HG03521 (cell line): ENCODE results near the gene TMEM212.

Experiments used
- ATAC-seq: cut with Tn5 transposase; IDR thresholded peaks from one replicate; pipeline ENCODE4 v1.9.1; 2021; ENCODE audit warnings: mild to moderate bottlenecking, moderate library complexity; ENCODE audit not compliant: unreplicated experiment

The TMEM212 gene

DNA sequence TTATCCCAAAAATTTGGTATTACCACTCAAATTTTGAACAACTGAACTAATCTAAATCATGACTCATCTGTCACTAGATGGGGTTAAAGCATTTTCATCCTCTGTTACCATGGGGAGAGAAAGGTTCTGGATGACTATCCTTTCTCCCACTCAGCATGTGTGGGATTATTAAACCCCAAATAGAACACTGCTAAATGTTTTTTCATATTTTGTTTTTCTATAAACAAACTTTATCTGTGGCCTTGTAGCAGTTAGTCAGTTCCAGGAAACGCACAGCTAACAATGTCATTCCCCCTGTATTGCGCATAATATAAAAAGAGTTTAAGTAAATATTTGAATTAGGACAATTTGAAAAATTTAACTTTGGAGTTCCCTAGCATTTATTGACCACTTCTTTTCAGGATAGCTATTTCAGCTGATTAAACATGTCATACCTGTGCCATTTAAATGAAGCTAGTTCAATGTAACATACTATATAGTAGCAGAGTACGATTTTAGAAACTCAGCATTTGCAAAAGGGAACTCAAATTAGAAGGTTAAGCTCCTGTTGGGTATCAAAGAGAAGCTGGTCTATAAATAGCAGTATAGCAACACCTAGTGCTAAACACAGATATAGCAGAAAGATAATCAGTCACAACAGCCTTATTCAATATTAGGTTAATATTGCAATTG lies 9.2 kb upstream of the TMEM212 start:
- no peak for ATAC-seq

DNA sequence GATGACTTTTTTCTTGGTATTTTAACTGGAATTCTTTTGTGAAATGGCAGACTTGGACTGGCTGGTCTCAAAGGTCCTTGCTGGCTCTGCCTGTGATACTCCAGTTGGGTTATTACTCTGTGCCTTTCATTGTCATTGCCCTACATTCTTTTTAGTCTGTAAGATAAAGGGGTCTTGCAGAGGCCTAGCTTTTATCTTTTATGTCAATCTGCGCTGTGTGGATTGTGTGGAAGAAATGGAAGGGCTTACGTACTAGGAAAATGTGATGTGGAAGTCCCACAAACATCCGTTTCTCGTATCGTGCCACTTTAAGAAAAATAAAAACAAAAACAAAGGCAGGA lies 8.7 kb upstream of the TMEM212 start:
- ATAC-seq, result no peak

DNA sequence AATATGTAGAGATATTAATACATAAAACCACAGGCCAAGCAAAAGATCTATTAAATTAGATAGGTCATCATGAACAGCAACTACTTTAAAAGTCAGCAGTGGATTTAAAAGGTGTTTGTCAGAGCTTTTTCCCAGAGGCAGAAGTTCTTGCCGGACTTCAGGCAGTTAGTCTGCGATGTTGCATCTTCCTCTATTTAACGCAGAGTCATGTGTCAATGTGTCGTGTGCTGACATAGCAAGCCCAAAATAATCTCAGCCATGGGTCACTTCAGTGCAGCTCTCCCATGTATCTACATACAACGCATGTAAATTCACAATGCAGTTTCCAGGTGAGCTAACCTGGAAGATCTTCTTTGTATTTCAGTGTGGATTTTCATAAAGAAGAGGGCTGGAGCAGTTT lies 8.0 kb upstream of the TMEM212 start:
- ATAC-seq, result no peak

DNA sequence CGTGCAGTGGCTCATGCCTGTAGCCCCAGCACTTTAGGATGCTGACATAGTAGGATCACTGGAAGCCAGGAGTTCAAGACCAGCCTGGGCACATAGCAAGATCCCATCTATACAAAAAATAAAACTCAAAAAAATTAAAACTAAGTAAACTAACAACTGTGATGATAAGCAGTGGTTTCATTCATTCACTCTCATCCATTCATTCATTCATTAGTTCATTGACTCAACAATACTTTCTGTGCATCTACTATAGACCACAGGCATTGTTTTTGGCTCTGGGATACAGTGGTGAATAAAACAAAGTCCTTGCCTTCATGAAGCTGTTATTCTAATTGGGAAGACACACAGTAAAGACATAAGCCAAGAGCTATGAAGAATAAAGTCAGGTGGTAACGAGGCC lies 7.5 kb upstream of the TMEM212 start:
- ATAC-seq, result no peak

DNA sequence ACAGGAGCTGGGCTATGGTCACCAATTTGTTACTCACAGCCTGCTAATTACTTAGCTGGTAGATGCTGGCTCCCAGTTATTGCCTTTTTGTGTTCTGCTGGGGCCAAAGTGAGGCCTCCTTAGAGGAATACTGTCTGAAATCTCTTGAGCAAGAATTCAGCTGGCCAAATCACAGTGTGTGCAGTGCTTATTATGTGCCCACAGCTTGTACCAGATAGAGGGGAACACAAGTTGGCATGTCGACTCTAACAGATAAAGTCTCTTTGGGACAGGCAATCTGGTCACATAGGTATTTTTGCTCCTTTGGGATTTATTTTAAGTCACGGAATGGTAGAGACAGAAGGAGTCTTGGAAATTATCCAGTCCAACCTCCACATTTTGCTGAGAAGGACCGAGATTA lies 6.3 kb upstream of the TMEM212 start:
- ATAC-seq, result no peak

DNA sequence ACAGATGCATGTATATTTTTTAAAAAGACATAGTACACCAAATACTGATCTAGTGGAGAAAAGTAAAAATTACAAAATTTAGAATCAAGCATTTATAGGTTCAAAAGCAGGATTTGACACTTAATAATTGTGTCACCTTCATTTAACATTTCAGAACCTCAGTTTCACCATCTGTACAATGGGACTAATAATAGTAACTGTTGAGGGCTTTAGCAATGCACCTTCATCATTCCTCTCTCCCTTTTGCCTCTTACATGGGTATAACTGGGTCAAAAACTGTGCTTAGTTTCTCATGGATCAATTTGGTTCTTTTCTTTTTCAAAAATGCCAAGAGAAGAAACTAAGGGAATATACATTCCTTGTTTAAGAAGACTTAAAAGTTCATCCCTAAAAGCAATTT lies 5.5 kb upstream of the TMEM212 start:
- ATAC-seq, result no peak

DNA sequence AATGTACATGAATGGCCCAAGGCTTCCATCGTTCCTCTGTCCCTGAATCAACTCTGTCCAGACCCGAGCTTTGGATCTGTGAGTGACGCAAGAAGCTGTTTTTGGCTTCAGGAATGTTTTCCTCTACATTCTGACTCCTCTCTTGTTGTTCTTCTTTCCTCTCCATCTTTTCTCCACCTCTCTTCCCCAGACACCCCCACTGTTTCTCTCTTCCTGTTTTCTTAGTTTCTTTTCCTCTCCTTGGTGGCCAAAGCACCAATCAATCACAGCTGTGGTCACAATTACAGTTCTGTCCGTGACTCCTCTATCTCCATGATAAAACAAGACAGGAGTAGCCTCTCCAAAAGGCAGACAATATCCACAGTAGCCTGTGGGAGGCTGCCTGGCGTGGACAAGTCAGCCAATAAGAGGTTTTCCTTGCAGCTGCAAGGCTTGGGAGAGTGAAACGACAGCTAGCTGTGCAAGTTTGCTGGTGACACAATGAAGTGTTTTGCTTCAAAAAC lies 4.9 kb upstream of the TMEM212 start:
- ATAC-seq, result no peak

DNA sequence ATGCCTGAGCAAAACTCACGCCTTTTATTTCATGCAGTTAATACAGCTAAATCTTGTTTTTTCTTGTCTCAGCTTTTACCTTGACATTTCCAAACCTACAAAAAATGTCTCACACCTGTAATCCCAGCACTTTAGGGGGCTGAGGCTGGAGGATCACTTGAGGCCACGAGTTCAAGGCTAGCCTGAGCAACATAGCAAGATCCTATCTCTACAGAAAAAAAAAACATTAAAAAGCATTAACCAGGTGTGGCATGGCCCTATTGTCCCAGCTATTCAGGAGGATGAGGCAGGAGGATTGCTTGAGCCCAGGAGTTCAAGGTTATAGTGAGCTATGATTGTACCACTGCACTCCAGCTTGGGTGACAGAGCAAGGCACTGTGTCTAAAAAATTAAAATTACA lies 3.9 kb upstream of the TMEM212 start:
- ATAC-seq, result no peak

DNA sequence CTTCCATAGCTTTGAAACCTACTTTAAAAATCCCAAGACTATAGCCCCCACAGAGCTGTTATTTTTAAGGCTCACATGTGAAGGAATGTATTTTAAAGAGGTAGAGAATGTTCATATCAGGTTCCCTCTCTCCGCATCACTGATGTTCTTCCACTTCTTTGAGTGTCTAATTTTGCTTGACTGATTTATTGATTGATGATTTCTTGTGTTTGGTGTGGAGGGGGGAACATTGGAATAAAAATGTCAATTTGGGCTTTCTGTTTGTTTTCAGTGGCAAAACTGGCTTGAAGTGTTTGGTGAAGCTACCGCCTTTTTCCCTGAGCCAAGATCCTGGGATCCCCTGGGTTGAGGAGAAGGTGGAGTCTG lies 2.7 kb upstream of the TMEM212 start:
- no peak for ATAC-seq

DNA sequence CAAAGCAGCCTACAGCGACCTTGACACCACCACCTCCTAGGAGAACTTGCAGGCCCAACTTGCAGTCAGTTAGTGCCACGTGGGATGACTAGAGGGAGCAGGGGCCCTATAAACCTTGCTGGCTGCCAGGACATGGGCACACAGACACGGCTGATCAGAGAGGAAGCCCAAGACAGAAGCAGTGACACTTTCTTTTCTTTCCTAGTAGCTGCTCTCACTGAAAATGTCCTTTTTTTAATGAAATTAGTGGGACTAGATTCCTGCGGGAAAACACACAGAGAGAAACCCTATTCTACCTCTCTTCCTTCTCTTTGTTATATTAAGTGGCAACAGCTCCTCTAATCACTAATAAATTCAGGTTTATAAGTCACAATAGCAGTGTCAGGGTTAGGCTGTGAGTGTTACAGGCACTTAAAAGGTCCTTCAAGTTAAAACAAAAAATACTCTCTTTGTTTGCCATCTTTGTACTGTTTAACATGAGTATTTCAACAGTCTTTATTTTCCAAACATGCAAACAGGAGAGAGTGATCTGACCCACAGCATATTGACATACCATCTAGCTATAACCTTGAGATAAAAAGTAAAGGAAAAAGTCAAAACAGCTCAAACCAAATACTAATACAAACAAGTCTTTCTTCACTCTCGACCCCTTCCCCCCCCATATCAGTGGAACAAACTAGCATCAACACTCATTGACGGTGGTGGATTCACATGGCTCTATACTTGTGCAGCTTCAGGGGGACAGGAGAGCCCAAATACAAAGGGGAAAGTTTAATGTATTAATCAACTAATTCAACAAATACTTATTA lies 2.1 kb upstream of the TMEM212 start:
- ATAC-seq, result no peak

DNA sequence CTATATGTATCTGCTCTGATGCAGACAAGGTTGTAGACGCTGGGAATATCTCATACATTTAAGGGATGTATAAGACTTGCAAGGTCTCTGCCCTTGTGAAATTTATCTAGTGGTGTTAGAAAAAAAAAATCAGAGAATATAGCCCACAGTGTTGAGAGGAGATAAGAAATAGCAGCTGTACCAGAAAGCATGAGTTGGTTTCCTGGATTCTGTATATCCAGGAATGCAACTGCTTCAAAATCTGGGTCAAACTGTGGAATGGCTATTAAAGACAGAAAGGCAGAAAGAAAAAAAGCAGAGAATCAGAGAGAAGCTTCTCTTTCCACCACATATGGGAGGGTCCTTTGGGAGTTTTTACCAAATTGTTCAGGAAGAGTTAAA lies 1.5 kb upstream of the TMEM212 start:
- no peak for ATAC-seq

DNA sequence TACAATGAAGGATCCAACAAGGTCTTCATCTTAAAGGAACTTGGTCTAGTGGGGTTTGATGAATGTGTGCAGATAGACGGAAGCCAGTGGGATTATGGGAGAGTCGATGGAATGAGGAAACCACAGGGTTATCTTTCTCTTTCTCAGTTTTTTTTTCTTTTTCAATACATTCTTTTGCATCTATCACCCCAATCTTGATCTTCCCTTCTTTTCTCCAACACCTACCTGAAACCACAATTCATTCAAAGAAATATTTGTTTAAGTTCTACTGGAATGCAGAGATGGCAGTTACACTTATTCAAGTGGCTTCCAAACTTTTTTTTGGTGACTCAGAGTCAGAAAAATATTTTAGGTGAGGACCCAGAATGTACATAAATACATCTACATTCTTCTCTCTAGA lies 1.7 kb downstream of the TMEM212 start:
- ATAC-seq, result no peak

DNA sequence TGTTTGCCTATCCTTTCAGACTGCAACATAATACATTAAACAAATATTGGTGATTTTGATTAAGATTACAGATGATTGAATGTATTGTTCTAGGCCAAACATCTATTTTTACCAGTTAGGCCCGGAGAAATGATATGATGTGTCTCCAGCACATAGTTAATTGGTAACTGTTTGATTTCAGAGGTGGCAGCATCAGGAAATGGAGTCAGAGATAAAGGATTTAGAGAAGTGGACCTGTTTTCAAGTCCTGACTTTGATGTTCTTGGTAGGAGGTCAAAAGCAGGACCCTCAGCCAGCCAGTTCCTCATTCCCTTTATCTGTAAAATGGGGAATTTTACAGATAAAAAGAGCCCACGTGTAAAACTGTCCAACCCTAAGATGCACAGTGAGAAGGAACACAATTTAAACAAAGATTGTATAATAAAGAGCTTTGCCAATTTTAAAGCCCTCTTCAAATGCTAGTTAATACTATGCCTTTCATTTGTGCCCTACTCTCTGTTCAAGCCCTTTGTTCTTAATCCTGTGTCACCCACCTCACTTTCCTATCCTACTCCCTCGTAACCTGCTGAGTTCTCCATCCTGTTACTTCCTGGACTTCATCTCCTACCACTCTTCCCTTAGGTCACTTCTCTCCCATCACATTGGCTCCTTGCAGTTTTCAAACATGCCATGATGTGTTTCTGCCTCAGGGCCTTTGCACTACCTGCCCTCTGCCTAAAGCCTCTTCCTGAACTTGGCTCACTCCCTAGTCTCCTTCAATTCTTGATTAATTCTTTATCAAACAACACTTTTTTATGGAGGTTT lies 2.5 kb downstream of the TMEM212 start:
- no peak for ATAC-seq

DNA sequence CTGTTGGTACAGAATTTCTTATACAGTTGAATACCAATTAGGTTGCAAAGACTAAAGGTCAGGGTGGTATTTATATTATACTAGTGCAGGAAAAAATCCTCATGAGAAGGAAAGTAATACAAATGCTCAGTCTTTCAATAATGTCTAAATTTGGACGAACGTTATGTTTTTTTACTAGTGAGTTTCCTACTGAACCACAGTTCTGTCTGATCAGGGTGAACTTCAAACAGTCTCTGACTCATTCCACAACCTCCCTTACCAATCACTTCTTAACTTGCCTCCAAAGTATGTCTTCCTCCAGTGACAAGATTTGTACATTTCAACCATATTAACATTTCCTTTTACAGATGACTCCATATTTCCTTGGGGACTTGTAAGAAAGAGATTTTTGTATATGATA lies 3.4 kb downstream of the TMEM212 start:
- peak; percentile 93 for ATAC-seq

DNA sequence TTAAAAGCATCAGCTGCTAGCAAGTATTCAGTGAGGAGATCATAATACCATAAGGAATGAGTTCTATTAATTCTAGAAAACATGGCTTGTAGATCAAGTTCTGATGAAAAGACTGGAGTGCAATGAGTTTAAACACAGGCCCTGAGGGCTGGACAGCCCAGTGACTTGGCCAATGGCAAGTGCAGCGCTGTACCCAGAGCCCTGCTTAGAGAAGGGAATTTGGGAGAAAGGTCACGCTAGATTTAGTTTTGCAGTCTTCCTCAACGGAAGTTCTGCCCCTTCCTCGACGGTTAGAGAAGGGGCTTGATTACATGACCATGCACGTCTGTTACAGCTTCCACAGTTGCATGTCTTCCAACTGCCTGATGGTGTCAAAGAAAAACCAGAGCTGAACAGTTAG lies 4.0 kb downstream of the TMEM212 start:
- ATAC-seq, result no peak

DNA sequence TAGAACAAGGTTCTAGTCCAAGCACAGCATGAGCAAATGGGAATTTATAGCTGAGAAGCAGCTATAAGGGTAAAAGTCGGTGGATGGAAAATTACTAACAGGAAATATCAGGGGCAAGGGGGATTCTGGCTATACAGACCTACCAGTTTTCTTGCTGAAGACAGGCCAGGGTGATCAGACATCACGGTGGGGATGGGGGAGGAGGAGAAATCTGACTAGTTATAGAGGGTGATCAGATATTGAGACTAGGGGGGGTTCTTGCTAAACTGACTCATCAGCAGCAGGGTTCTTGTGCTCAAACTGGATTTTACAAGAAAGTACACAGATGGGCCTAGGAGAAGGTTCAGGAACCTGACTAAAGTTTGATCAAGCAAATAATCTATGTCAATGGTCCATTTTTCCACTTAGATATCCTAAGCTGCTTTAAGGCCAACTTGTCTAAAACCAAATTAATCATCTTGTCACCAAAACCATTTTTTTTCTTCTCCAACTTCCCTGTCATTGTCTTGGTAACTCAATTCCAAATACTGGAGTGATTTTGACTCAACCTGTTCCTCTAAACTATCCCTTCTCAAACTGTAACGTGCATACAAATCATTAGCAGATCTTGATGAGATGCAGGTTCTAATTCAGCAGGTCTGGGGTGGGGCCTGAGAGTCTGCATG lies 4.6 kb downstream of the TMEM212 start:
- no peak for ATAC-seq

DNA sequence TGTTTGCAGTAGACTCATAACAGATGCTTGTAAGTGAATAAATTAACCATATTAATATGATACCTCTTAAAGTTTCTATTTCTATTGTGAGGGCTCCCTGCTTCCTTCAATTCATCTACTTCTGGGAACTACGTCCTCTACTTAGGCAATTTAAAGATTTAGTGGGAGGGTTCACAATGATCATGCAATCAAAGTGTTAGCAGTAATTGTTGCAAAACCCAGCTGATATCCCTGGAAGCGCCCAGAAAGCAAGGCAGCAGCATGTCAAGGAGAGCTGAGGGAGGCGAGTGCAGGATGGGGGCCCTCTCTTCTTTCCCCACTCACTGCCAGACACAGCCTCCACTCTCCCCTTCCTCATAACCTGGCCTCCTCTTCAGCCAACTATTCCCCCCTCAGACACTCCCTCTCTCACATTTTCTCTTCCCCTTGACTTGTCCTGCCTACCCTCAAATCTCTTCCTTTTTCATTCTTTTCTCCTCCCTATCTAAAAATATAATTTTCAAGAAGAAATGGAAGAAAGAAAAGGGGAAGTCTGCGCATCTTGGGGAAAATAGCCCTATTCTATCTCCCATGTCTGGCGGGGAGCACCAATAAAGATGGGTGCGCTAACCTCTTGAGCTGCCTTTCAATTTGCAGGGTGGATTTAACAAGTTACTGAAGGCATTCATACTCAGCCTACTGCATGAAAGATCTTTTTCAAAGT lies 6.6 kb downstream of the TMEM212 start:
- no peak for ATAC-seq

DNA sequence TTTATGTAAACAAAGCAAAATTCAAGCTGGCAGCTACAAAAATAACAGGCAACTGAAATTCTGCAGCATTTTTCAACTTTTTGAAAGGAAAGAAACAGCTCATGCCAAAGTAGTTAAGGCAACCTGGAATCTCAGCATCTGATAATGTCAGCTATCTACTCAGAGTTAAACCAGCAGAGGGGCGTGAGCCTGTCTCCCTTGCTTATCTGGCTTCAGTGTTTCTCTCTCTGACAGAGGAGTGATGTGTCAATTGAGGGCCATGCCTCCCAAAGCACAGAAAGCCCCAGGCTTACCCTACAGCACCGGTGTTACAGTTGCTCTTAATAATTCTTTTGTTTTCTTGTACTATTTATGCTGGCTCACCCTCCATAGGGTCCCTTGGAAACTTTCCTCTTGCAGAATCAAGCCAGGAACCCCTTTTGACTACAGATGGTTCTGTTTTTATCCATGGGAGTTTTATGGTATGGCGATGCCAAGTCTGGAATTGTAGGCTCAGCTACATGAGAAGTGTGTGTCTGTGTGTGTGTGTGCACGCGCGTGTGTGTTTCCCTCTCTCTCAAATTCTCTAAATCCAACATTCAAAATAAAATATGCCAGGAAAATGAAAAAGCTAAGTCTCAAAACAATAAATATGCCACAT lies 7.3 kb downstream of the TMEM212 start:
- ATAC-seq, result no peak

DNA sequence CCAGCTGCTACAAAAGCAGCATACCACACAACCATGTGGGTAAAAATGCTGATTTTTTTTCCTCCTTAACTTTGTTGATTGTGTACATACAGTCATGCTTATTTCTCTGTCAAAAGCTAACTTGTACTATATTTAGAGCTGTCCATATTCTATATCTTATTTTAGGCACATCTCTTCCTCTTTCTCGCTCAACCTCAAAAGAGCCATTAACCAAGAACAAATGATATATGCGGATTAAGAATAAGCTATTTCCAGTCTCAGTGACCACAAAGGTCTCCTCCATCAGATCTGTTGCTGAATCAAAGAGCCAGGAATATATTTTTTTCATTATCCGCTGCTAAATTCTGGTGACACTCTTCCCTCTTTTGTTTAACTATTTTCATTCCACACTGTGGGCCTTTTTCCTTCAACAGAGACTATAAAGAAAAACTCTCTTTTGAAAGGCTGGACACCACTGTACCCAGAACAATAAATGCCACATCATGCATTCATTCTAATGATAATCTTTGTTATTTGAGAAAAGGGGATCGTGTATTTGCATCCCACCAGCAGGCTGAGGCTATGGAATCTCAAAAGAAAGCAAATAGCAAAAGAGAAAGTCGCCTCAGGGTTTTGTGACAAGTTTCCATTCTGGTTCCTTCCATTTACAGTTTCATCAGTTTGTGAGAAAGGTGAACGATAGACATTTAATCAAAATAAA lies 8.0 kb downstream of the TMEM212 start:
- ATAC-seq, result no peak

DNA sequence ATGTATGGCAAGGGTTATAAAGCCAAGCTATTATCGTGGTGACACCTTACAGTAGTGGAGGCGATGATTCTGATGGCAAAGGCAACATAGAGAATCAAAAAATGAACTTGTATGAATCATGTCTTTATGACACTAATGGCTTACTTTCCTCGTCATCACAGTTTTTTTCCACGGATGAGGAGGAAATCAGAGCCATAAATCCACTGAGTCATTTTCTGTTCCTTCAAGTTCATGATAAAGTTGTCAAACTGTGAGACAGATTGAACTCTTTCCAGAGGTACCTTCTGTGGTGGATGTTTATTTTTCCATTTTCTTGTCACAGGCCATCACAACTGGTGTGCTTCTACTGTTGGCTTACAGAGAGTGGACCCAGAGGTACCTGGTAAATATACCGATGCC lies 8.5 kb downstream of the TMEM212 start:
- ATAC-seq, result no peak
